T-helper 1 cell (primary cell): Measurements from ENCODE around the gene TIMM8A.
"Not testable (repeated sequence)": the region's sequence is repeated elsewhere in the genome, so short reads cannot be mapped to it uniquely, and the experiment has no call there.

Experiments
- DNase-seq, 5 donors: peaks; one replicate each; pipeline ENCODE4 v3.0.0-alpha.2; 2012 to 2020

TIMM8A gene

GRCh38 chrX:101357166-101357795, 8.7 kb upstream of the TIMM8A start:
- no peak for DNase-seq

- no peak for DNase-seq
Measured at GRCh38 chrX:101349193-101349562, 636 bp upstream of the TIMM8A start.

- no peak for DNase-seq
Measured at GRCh38 chrX:101347859-101348451, 587 bp downstream of the TIMM8A start.

GRCh38 chrX:101337776-101338271, 10.7 kb downstream of the TIMM8A start:
- DNase-seq, result no peak

GRCh38 chrX:101334310-101334709, 14.2 kb downstream of the TIMM8A start:
- not testable (repeated sequence) for DNase-seq

GRCh38 chrX:101326600-101326999, 21.9 kb downstream of the TIMM8A start:
- DNase-seq, result not testable (repeated sequence)

- DNase-seq, result no peak
Measured at GRCh38 chrX:101303790-101304189, 44.8 kb downstream of the TIMM8A start.
